HG02981 (cell line): ENCODE data around the gene NR3C1.

Source experiments
- ATAC-seq: cut with Tn5 transposase; IDR thresholded peaks from one replicate; pipeline ENCODE4 v1.9.1; 2021; ENCODE audit warnings: mild to moderate bottlenecking, moderate library complexity; ENCODE audit not compliant: unreplicated experiment

Gene NR3C1

GRCh38 chr5:143239882-143240518 lies 163.5 kb downstream of the NR3C1 start:
- ATAC-seq, result no peak

GRCh38 chr5:143238620-143239019 lies 164.9 kb downstream of the NR3C1 start:
- no peak for ATAC-seq

DNA sequence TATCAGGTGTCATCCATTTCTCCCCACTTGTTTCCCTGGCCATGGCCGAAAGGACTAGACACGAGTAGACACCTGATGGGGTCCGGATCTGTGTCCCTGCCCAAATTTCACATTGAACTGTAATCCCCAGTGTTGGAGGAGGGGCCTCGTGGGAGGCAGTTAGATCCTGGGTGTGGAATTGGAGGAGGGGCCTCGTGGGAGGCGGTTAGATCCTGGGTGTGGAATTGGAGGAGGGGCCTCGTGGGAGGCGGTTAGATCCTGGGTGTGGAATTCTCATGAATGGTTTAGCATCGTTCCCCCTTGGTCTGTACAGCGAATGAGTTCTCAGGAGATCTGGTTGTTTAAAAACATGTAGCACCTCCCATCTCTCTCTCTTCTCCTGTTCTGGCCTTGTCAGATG lies 165.8 kb downstream of the NR3C1 start:
- no peak for ATAC-seq

DNA sequence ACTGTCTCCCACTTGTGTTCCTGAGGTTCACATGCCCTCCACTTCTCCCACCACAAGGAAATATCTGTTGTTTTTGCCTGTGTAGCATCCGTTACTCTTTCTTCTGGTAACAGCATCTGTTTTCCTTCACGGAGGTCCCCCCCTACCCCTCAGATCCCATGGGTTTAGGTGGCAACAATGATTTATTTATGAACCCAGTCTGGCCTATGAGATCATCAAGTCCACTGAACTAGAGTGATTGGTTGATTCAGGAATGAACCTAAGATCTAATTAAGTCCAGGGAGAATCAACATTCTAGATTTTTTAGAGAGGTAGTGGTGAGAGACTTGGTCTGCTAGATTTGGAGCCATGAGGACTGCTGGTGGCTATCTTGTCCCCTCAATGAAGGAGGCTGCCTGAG lies 166.8 kb downstream of the NR3C1 start:
- no peak for ATAC-seq

DNA sequence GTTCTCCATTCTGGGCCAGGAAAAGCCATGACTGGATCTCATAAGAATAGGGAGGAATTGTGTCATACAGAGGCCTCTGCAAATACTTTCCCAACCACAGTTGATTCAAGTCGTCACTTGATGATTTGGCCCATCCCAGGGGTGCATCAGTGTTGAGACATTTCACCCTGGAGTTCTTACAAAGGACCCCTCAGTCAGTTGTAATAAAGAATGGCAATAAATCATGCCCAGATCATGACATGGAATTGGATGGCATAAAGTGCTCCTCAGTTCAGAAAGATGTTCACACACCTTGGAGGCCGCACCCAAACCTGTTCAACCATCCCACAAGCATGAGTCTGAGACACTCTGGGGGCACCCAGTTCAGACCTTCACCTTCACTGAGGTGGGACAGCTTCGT lies 168.1 kb downstream of the NR3C1 start:
- ATAC-seq, result no peak

DNA sequence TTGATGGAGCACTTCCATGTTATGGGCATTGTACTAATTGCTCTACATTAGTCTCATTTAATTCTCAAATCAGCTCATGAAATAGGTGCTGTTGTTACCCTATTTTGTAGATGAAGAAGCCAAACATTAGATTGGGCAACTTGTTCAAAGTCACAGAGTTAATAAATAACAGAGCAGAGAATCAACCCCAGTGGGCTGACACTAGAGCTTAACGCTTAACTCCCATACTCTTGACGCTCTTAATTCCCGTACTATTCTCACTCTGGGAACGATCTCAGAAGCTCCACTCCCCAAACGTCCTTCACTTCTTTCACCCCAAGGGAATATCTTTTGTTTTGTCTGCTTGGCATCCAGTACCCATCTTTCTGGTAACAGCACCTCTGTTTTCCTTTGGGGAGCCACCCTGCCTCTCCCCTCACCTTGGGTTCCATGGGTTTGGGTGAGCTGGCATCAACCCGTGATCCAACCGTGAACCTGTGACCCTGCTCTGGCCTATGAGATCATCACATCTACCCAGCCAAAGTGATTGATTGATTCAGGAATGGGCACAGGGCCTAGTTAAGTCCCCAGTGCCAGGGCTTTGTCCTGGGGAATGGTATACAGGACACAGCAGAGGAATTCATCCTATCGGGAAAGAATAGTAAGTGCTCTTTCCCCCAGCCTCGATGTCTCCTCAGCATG lies 169.2 kb downstream of the NR3C1 start:
- no peak for ATAC-seq

DNA sequence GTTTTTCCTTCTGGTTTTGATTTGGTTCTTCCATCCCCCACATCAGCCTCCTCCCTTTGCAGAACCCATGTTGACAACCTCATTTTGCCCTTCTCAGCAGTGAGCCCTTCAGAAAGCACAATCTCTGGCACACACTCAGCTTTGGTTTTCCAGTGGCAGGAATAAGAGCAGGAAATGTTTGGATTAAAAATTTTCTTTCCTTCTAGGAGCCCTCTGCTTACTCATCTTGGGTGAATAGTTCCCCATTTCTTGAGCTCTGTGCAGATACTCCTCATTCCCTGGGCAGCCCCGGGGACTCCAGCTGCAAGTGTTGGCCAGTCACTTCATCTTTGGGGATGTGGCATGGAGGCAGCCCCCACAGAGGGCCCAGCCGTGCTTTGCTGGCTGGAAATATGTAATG lies 170.5 kb downstream of the NR3C1 start:
- ATAC-seq, result no peak

DNA sequence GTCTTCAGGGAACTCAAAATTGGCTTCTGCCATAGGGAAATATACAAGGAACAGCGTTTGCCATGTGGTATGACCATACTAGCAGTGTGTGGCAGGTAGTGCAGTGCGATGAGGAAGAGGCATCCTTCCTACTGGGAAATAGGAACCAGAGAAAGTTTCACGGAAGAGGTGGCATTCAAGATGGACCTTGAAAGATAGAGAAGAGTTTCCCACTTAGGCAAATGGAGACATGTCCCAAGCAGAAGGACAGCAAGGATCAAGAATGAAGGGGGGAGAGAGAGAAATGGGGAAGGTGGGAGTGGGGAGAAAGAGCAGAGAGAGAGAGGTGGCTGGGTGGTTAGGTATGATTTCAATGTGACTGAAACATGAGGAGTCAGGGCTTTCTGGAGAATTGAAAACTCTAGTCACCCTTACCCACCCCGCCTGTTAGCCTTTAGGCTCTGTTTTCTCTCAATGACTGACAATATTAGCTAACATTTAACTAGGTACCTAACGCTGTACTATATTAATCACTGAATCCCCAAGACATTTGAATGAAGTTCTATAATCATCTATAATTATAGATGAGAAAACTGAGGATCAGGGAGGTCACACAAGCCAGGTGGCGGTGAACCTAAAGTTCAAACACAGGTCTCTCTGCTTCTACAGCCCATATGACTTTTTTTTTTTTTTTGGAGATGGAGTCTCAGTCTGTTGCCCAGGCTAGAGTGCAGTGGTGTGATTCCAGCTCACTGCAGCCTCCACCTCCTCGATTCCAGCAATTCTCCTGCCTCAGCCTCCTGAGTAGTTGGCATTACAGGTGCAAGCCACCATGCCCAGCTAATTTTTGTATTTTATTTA lies 171.3 kb downstream of the NR3C1 start:
- peak; percentile 33 for ATAC-seq

GRCh38 chr5:143231416-143231815 lies 172.1 kb downstream of the NR3C1 start:
- ATAC-seq, result no peak

- ATAC-seq, result no peak
Measured at GRCh38 chr5:143230676-143230996, 172.8 kb downstream of the NR3C1 start.

DNA sequence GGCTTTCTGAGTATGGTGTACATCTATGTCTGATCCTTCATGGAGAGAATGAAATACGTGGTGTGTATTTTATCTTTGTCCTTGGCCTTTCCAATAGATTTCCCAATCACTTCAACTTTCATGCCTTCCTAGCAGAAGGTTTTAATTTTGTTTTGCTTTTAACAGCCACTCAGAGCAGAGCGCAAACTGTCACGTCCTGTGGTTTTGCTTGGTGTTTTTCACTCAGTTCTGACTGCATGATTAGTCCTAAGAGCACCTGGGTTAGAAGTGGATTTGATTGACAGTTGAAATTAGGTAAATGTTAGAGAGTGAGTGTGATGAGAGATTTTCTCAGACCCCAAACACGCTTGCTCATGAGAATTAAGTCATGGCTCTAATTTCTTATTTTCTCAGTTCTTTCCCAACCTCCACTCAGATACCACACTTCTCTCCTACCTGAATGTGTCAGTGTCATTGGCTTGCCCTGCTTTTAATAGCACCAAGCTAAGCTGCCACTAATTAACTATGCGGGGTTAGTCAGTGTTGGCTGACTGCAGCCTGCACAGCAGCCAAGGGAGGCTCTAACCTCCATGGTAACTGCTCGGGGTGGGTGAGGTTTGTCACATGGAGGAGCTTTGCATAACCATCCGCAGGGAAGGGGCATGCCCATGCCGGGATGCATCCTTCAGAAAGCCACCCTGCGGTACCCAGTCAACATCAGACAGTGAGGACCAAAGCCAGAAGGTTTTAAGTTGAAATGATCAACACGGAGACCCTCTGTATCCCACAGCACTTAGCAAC lies 173.4 kb downstream of the NR3C1 start:
- ATAC-seq, result peak; percentile 87

DNA sequence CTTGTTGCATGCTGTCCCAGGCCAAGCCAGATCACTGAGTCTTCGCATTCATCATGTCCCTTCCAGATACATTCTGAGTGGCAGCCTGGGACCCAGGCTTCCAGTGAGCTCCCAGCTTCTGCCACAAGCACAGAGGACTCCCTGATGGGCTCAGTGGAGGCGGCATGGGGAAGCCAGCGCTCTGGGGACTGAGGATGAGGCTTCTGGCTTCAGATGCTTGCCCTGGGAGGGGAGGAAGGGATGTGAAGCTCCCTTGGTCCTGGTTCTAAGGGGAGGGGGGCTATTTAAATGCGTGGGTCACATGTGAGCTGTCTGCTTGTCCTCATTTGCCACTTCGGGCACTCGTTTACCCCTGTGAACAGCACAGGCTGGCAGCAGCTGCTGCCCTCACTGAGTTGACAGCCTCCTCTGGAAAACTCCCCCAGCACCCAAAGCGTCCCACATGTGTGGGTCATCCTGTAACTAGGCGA lies 174.0 kb downstream of the NR3C1 start:
- peak; percentile 20 for ATAC-seq

GRCh38 chr5:143228597-143229293 lies 174.7 kb downstream of the NR3C1 start:
- no peak for ATAC-seq
